ENCODE data around the gene CFAP410.
"Not testable (repeated sequence)": the region's sequence is repeated elsewhere in the genome, so short reads cannot be mapped to it uniquely, and the experiment has no call there.

CFAP410 gene

GRCh38 chr21:44347911-44348451 lies 8.8 kb upstream of the CFAP410 start:
- Mint-ChIP-seq H3K9me3 (no peaks in the 10 kb centered on the region), H3K4me1 (peaks cover 8% of the 10 kb centered on the region), H3K27ac (no peak overlapping the region), H3K36me3 (no peaks in the 10 kb centered on the region), H3K27me3 (peaks cover 42% of the 10 kb centered on the region), H3K4me3 (no peak overlapping the region)
- no peak for ATAC-seq

DNA sequence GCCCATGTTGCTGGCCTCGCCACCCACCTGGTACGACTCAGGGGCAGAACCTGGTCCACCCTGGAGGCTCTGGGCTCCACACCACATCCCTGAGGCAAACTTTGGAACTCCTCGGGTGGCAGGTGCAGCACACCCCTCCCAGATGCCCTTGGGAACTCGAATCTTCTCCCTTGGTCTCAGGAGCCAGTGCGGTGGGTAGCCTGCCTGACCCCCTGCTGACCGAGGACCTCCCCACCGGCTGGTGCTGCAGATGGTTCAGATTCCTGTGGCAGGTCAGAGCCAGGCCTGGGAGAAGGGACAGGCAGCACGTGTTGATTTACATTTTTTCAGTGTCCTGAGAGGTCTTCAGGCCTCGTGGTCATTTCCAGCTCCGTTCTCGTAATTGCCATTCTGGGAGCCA lies 6.3 kb upstream of the CFAP410 start:
- H3K9me3 Mint-ChIP-seq: no peaks in the 10 kb centered on the region
- no peak for ATAC-seq

DNA sequence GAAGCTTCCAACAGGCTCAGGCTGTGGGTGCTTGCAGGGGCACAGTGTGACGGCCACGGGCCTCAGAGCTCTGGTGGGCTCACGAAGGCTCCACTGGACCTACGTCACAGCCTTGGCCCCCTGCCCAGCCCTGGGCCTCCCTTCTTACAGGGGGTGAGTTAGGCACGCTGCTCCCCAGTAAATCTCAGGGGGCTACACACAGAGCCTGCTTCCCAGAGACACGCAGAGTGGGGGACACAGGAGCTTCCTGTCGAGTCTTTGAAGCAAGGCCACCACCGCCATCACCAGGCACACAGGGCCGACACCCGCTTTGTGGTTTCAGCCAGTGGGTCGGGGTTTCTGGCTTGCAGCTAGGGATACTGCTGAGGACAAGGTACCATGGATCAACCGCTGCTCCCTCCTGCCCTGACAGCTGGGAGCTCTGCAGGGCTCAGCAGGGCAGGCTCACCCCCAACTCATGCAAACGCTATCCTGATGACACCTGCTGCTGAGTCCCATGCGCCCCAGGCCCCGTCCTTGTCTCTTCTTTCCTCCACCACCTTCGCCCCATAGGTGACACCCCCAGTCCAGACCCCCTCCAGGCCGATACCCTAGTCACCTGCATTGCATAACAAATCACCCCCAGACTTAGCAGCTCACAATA lies 5.5 kb upstream of the CFAP410 start:
- peak; percentile 13 for ATAC-seq
- H3K4me1 Mint-ChIP-seq: peaks cover 10% of the 10 kb centered on the region
- no peak overlapping the region for H3K4me3 Mint-ChIP-seq
- peaks cover 39% of the 10 kb centered on the region for H3K27me3 Mint-ChIP-seq
- H3K9me3 Mint-ChIP-seq: no peaks in the 10 kb centered on the region
- no peaks in the 10 kb centered on the region for H3K36me3 Mint-ChIP-seq
- H3K27ac Mint-ChIP-seq: no peak overlapping the region

More for the DNA sequence above, 6.3 kb upstream of the CFAP410 start:
- H3K27me3 Mint-ChIP-seq: peaks cover 42% of the 10 kb centered on the region
- H3K4me3 Mint-ChIP-seq: no peak overlapping the region
- H3K4me1 Mint-ChIP-seq: peaks cover 4% of the 10 kb centered on the region
- H3K36me3 Mint-ChIP-seq: no peaks in the 10 kb centered on the region
- no peak overlapping the region for H3K27ac Mint-ChIP-seq

GRCh38 chr21:44342981-44343380 lies 3.8 kb upstream of the CFAP410 start:
- ATAC-seq: not testable (repeated sequence)

DNA sequence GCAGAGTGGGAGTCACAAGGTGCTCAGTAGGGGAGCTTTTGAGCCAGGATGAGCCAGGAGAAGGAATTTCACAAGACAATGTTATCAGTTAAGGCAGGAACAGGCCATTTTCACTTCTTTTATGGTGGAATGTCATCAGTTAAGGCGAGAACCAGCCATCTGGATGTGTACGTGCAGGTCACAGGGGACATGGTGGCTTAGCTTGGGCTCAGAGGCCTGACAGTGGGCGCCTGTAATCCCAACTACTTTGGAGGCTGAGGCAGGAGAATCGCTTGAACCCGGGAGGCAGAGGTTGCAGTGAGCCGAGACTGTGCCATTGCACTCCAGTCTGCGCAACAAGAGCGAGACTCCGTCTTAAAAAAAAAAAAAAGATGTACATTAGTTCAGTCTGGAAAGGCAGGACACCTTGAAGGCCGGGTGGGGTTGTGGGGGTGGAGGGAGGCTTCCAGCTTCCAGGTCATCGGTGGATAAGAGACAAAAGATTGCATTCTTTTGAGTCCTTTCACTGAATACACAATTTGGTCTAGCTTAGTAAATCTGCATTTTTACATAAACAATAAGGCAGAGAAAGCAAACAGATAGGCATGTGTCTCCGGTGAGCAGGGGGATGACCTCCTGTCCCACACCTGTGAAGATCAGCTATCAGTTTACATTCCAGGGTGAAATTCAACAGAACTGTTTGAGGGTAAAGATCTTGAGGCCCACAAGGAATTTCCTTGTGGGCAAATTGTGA lies 2.7 kb upstream of the CFAP410 start:
- not testable (repeated sequence) for H3K9me3 Mint-ChIP-seq, ATAC-seq, H3K4me3 Mint-ChIP-seq, H3K36me3 Mint-ChIP-seq, H3K27ac Mint-ChIP-seq
- H3K27me3 Mint-ChIP-seq: peaks cover 24% of the 10 kb centered on the region
- peaks cover 25% of the 10 kb centered on the region for H3K4me1 Mint-ChIP-seq

More at GRCh38 chr21:44342981-44343380, 3.8 kb upstream of the CFAP410 start:
- H3K4me1 Mint-ChIP-seq: peaks cover 15% of the 10 kb centered on the region
- not testable (repeated sequence) for H3K9me3 Mint-ChIP-seq, H3K27ac Mint-ChIP-seq, H3K4me3 Mint-ChIP-seq, H3K36me3 Mint-ChIP-seq
- peaks cover 24% of the 10 kb centered on the region for H3K27me3 Mint-ChIP-seq

DNA sequence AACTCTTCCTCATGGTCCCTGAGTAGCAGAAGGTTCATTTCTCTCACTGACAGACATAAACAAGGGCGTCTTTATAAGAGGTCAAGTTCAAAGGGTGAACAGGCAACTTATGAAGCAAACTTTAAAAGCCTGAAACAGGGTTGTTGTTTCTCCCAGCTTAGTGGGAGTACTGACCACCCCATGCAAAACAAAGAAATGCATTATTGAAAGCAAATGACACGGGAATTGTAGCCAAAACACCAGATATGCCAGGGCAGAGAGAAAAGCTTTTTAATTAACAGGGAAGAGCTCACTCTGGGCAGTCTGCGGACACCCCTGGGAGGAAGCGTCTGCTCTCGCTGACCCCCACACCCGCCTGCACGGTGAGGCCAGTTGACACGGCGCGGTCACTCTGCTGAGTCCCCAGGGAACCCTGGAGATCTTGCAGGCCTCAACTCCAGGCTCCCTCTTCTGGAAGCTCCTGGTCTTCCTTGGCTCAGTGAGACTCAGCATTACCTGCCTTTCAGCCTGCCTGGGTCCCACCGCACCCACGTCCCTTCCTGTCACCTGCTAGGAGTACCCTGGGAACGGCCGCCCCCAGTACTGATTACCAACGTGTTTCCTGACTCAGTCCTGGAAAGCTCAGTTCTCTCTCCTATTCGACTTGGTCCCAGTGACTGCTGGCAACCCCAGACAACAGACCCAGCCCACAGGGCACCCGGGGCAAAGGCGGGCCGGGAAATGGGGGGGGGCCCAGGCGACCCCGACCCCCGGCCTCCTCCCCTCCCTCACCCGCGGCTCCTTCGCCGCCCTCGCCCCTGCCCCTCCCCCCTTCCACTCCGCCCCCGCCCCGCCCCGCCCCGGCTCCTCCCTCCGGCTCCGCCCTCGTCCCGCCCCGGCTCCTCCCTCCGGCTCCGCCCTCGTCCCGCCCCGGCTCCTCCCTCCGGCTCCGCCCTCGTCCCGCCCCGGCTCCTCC lies 972 bp downstream of the CFAP410 start:
- Mint-ChIP-seq H3K4me1 (peaks cover 35% of the 10 kb centered on the region), H3K9me3 (no peaks in the 10 kb centered on the region), H3K27ac (peak overlapping the region; percentile 100), H3K4me3 (peak overlapping the region; percentile 50), H3K27me3 (no peaks in the 10 kb centered on the region), H3K36me3 (peaks cover 13% of the 10 kb centered on the region)
- peak; percentile 40 for ATAC-seq

DNA sequence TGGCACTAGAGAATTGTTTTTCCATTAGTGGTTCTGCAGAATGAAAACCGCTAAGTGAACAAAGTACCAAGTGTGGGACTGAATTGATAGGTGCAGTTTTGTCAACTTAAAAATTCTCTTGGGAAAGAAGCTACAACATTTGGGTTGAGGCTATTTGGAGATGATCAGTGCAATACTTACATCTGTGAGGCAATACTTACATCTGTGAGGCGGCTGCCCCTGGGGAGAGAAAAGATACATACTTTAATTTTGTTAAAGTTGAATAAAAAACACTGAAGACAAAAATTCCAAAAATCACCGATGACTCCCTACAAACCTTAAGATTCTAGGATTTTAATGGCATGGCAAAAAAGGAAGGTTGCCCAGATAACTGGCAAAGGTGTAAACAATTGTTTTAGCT lies 1.7 kb downstream of the CFAP410 start:
- peak overlapping the region; percentile 17 for H3K27ac Mint-ChIP-seq
- H3K27me3 Mint-ChIP-seq: no peaks in the 10 kb centered on the region
- ATAC-seq: no peak
- no peaks in the 10 kb centered on the region for H3K9me3 Mint-ChIP-seq
- H3K4me3 Mint-ChIP-seq: no peak overlapping the region
- peaks cover 13% of the 10 kb centered on the region for H3K36me3 Mint-ChIP-seq
- peaks cover 35% of the 10 kb centered on the region for H3K4me1 Mint-ChIP-seq

DNA sequence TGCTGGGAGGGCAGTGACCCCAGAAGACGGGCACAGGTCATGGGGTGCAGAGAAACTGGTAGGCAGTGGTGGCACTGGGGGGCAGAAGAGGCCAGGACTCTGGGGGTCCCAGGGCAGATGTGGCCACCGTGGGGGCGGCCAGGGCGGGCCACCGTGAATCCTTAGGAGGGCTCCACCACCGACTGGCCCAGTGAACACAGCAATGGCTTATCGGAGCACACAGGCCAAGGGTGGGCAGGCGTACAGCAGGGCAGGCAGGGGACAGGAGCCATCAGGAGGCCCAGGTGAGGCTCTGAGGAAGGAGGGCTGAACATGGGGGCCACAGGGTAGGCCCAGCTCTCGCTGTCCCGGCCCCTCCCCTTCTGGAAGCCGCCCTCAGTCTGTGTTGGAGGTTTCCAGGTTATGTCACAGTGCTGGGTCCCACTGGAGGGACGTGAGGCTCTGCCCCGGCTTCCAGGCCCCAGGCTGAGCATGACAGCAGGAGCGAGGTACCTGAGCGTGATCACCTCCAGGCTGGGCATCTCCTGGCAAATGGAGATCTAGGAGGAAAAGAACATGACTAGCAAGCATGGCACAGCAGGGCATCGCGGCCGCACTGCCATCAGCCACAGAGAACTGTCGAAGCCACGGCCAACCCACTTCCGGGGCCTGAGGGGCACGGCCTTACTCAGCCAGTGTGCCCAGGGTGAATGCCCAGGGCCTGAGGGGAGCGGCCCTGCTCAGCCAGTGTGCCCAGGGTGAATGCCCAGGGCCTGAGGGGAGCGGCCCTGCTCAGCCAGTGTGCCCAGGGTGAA lies 3.7 kb downstream of the CFAP410 start:
- Mint-ChIP-seq H3K27ac (no peak overlapping the region), H3K4me1 (peaks cover 30% of the 10 kb centered on the region), H3K36me3 (peaks cover 18% of the 10 kb centered on the region), H3K9me3 (no peaks in the 10 kb centered on the region), H3K27me3 (no peaks in the 10 kb centered on the region), H3K4me3 (no peak overlapping the region)
- no peak for ATAC-seq

- Mint-ChIP-seq H3K4me1 (peaks cover 23% of the 10 kb centered on the region), H3K27ac (no peak overlapping the region), H3K9me3 (no peaks in the 10 kb centered on the region), H3K36me3 (peaks cover 18% of the 10 kb centered on the region), H3K27me3 (no peaks in the 10 kb centered on the region), H3K4me3 (no peak overlapping the region)
- ATAC-seq: no peak
These were observed 4.7 kb downstream of the CFAP410 start for GRCh38 chr21:44334329-44335030.

DNA sequence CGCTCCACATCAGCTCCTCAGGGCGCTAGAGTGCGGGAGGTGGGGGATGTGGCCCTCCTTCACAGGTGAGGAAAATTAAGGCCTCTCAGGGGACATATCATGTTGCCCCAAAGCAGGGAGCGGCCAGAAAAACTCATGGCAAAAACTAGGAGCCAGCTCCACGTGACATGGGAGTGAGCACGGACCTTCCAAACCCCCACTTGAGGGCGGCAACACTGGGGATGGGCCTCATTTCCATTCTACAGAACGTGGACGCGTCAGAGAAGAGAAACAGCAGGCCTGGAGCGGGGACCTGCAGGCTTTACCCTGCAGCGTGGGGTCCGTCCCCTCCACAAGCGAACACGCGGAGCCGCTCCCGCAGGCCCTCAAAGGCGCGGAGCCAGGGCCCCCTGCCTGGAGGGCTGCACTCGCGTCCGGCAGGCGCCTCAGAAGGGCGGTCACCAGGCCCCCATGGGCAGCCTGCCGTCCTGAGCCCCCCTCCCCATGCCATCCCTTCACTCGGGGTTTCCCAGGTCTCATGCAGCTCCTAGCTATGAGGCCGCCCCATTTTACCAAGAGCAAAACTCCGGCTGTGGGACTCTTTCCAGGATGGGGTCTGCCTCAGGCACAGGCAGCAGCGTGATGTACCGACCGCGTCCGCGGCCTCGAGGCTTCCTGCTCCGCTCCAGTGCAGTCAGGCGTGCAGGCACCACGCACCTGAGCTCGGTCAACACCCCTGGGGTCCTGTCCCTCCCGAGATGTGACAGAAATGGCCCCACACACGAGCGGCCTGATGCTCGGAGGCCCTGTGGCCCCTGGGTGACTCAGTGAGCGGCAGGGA lies 5.5 kb downstream of the CFAP410 start:
- ATAC-seq: no peak
- Mint-ChIP-seq H3K9me3 (no peaks in the 10 kb centered on the region), H3K36me3 (peaks cover 18% of the 10 kb centered on the region), H3K27me3 (no peaks in the 10 kb centered on the region), H3K27ac (no peak overlapping the region), H3K4me1 (peaks cover 20% of the 10 kb centered on the region), H3K4me3 (no peak overlapping the region)

DNA sequence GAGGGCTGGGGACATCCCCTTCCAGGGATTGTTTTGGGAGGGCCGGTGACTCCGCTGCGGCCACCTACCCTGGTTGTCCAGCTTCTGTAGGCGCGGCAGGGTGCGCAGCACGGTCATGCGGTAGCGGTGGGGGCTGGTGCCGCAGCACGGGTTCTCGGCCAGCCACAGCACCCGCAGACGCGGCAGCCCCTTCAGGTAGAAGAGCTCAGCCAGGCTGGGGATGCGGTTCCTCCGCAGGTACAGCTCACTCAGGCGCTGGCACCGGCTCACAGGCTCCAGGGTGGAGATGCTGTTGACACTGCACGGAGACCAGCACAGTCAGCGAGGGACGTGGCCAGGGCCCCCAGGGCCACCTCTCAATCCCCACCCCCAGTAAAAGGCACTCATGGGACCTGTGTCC lies 6.2 kb downstream of the CFAP410 start:
- no peak overlapping the region for H3K27ac Mint-ChIP-seq
- ATAC-seq: no peak
- H3K9me3 Mint-ChIP-seq: no peaks in the 10 kb centered on the region

DNA sequence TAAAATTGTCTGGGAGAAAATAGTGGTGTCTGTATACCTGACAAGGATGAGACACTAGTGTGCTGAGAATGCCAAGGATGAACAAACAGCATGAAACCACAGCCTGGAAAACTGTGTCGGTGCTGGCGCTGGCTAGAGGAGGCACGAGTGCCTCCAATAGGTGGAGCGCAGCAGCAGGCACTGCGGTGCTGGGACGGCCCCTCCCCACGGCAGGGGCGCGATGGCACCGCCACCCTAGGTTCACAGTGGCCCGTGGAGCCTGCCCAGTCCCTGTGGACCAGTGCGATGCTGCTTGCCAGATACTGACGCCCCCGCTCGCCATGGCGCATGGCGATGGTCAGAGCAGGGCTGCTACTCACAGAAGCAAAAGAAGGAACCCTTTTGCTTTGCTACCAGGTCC lies 6.8 kb downstream of the CFAP410 start:
- Mint-ChIP-seq H3K27me3 (no peaks in the 10 kb centered on the region), H3K27ac (no peak overlapping the region), H3K4me1 (peaks cover 14% of the 10 kb centered on the region), H3K36me3 (peaks cover 18% of the 10 kb centered on the region), H3K9me3 (no peaks in the 10 kb centered on the region), H3K4me3 (no peak overlapping the region)
- no peak for ATAC-seq

More for the DNA sequence above, 6.2 kb downstream of the CFAP410 start:
- H3K4me3 Mint-ChIP-seq: no peak overlapping the region
- H3K27me3 Mint-ChIP-seq: no peaks in the 10 kb centered on the region
- peaks cover 18% of the 10 kb centered on the region for H3K36me3 Mint-ChIP-seq
- H3K4me1 Mint-ChIP-seq: peaks cover 20% of the 10 kb centered on the region

DNA sequence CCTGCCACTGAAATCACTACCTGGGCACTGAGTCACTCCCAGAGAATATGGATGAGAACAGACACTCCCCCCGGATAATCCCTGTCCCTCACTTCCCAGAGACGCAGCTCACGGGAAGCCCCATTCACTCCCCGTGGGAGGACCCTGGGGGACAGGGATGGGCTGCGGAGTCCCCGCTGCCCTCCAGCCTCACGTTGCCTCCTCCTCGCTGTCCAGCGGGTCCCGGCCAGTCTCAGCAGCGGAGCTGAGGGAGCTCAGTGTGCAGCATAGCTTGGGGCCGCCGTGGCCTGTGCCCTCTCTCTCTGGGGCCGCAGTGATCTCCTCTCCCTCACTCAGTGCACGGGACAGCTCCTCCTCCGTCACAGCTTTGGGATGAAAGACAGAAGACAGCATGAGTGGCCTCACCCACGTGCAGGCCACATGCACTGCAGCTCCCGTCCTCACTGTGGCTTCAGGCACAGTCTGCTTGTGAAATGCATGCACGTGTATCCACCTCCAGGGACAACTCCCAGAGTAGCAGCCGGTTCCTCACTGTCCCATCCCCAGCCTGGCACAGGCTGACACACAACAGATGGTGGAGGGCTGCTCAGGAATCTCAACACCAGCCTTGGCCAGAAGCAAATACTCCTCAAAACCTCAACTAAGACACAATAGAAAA lies 7.4 kb downstream of the CFAP410 start:
- no peak for ATAC-seq
- peaks cover 8% of the 10 kb centered on the region for H3K4me1 Mint-ChIP-seq
- no peak overlapping the region for H3K27ac Mint-ChIP-seq

More for the DNA sequence above, 7.4 kb downstream of the CFAP410 start:
- Mint-ChIP-seq H3K27me3 (no peaks in the 10 kb centered on the region), H3K36me3 (peaks cover 13% of the 10 kb centered on the region), H3K9me3 (no peaks in the 10 kb centered on the region), H3K4me3 (no peak overlapping the region)

Measured in stimulated activated memory B cell treated with anti-CD40 and anti-IgM and Interleukin-4, amounts not matched to agents 10 μg/mL and 1 μg/mL and 100 μg/mL, for 72 hours (primary cell).